ENCODE results near the gene CDH16. TPM values are rescaled to one million over a fixed set of nuclear protein-coding genes. Genes with fewer than 3 reads are reported as not detected.

The CDH16 gene
- total and polyA plus RNA-seq, 2 of the 13 experiments (the other 11 are each of a cell fraction or from before 2014, with no cell fraction given) = 2.7 to 3.9 TPM

- H2AFZ ChIP-seq (ENCODE audit: low read length) = no peak overlapping the region
- no peaks in the 10 kb centered on the region for H3K9me3 ChIP-seq (ENCODE audit: low read length)
- 4% methylated on average over 16 of the region's 16 CpGs for WGBS (ENCODE audit: low lambda C conversion rate)
- ChIA-PET CTCF (ENCODE audit: low intra/inter-chr PET ratio, low total read pairs) (no interaction called here), POLR2A (interaction anchor here (0.9 to 10.3 kb wide), 18 partner anchors 10 to 265 kb away, joined by 3 to 86 read pairs (median 6); partner anchors contain the start of genes B3GNT9, CDH16, CES2 and CES3)
- intact Hi-C loops (cut with micrococcal nuclease; ENCODE audit: unreplicated experiment) (no loop called here), in situ Hi-C loops (cut with HindIII; ENCODE audit: extremely low pct_ligation_motif_present, low pct_unique_long_range_greater_than_20kb) (loop anchor here (5.0 kb wide), 1 partner anchor 32 kb away; the partner anchor contains the start of gene CES2)
- H4K20me1 ChIP-seq (ENCODE audit: insufficient read depth, low read length) = no peaks in the 10 kb centered on the region
- no peaks in the 10 kb centered on the region for H3K79me2 ChIP-seq (ENCODE audit: insufficient read depth, low read length)
- FAIRE-seq = peak; percentile 68
- DNase-seq (ENCODE audit: low spot score) = peak; percentile 88
- no peaks in the 10 kb centered on the region for H3K27me3 ChIP-seq (ENCODE audit: control insufficient read depth in 1 of 2, insufficient read depth in 2 of 2, low read length in 2 of 2)
- peak overlapping the region; percentile 82 for H3K4me2 ChIP-seq (ENCODE audit: low read depth, low read length)
- peak overlapping the region; percentile 52 to 72 (median 56) for H3K4me3 ChIP-seq (replicated peaks in 1 of 3; ENCODE audit: insufficient read depth in 1 of 3, low read depth in 2 of 3, low read length in 3 of 3)
- H3K36me3 ChIP-seq (replicated peaks in 1 of 2; ENCODE audit: control insufficient read depth in 1 of 2, insufficient read depth in 2 of 2, low read length in 2 of 2) = no peaks in the 10 kb centered on the region
- H3K27ac ChIP-seq (ENCODE audit: extremely low read length, insufficient read depth, low read length) = peak overlapping the region; percentile 75
- H3K9ac ChIP-seq (ENCODE audit: insufficient read depth, low read depth, low read length) = peak overlapping the region; percentile 74
- ATAC-seq = peak; percentile 40
- BruUV-seq (replicated peaks) = TSS peak; percentile 81
- peaks cover 86% of the 10 kb centered on the region for H3K4me1 ChIP-seq (ENCODE audit: insufficient read depth, low read length)
- TF ChIP-seq TCF7 (IDR thresholded peaks at IDR 0.05; ENCODE audit: low read depth) (peak; percentile 96), JARID2 (CRISPR knock-in tag; IDR thresholded peaks at IDR 0.05; ENCODE audit: insufficient replicate concordance) (no peak), TEAD3 (CRISPR knock-in tag; optimal IDR thresholded peaks at IDR 0.05; ENCODE audit: borderline replicate concordance) (peak; percentile 93), SRSF4 (IDR thresholded peaks at IDR 0.05; ENCODE audit: low read depth, low read length, poor library complexity, severe bottlenecking) (no peak), MNT (IDR thresholded peaks at IDR 0.05) (no peak), ZNF33A (CRISPR knock-in tag; IDR thresholded peaks at IDR 0.05; ENCODE audit: borderline replicate concordance) (no peak), NAIF1 (CRISPR knock-in tag; IDR thresholded peaks at IDR 0.05; ENCODE audit: borderline replicate concordance) (no peak), ZNF737 (CRISPR knock-in tag; IDR thresholded peaks at IDR 0.05; ENCODE audit: borderline replicate concordance) (no peak), DBP (CRISPR knock-in tag; IDR thresholded peaks at IDR 0.05; ENCODE audit: not compliant biosample characterization) (no peak), TP53 (CRISPR knock-in tag; conservative IDR thresholded peaks at IDR 0.05) (0 out of 2 replicates have a peak, but pooled peaks have one; percentile 52), DRAP1 (CRISPR knock-in tag; IDR thresholded peaks at IDR 0.05) (peak; percentile 62), ZNF121 (CRISPR knock-in tag; IDR thresholded peaks at IDR 0.05) (peak; percentile 69; the same call in 1 of the 2 replicates), ZNF30 (CRISPR knock-in tag; IDR thresholded peaks at IDR 0.05) (no peak), CC2D1A (CRISPR knock-in tag; IDR thresholded peaks at IDR 0.05) (no peak), MATR3 (CRISPR knock-in tag; IDR thresholded peaks at IDR 0.05) (no peak), MYNN (CRISPR knock-in tag; IDR thresholded peaks at IDR 0.05; ENCODE audit: low read depth) (no peak), SALL1 (CRISPR knock-in tag; IDR thresholded peaks at IDR 0.05) (no peak; the same call in 1 of the 2 replicates), ETV6 (CRISPR knock-in tag; conservative IDR thresholded peaks at IDR 0.05) (0 out of 2 replicates have a peak, but pooled peaks have one; percentile 18), NFYB (CRISPR knock-in tag; IDR thresholded peaks at IDR 0.05) (no peak), ZNF564 (CRISPR knock-in tag; IDR thresholded peaks at IDR 0.05) (no peak; the same call in none of the 2 replicates), SRF (IDR thresholded peaks at IDR 0.05; ENCODE audit: low read depth, low read length) (no peak), CREB3 (CRISPR knock-in tag; IDR thresholded peaks at IDR 0.05) (no peak)
These were observed 13.6 kb downstream of the CDH16 start for GRCh38 chr16:66904846-66905632.

Data from HepG2 (cell line).